Peyer's patch (tissue), 4 donors: ENCODE results near the gene EIF4A3.

Source experiments
- POLR2A ChIP-seq, 2 donors: fragments of 450-650 bp; IDR thresholded peaks; one replicate each; pipeline ENCODE4 v1.5.1; 2017; ENCODE audit warnings: antibody characterized with exemption in 2 of 2, mild to moderate bottlenecking in 2 of 2, moderate library complexity in 2 of 2
- TF ChIP-seq, protein P1 (sequence below), 6 experiments: fragments of 450-650 bp in 4 of 6; fragments of 200-600 bp in 2 of 6; sonication (generic) in 1 of 6; IDR thresholded peaks; one replicate each; pipeline ENCODE4 v1.5.1; 2017 to 2019; ENCODE audit warnings: antibody characterized with exemption in 6 of 6, mild to moderate bottlenecking in 3 of 6, moderate library complexity in 1 of 6

DNA sequence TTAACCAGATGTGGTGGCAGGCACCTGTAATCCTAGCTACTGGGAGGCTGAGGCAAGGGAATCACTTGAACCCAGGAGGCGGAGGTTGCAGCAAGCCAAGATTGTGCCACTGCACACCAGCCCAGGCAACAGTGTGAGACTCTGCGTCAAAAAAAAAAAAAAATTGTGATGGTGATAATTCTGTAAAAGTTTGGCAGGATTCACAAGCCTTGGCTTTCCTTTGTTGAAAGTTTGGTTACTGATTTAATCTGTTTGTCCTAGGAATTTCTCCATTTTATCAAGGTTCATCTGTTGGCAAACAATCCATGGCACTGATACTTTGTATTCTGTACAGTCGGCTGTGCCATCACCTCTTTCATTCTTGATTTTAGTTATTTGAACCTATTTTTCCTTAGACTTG lies 15.9 kb downstream of the EIF4A3 start:
- TF ChIP-seq, protein P1, sequence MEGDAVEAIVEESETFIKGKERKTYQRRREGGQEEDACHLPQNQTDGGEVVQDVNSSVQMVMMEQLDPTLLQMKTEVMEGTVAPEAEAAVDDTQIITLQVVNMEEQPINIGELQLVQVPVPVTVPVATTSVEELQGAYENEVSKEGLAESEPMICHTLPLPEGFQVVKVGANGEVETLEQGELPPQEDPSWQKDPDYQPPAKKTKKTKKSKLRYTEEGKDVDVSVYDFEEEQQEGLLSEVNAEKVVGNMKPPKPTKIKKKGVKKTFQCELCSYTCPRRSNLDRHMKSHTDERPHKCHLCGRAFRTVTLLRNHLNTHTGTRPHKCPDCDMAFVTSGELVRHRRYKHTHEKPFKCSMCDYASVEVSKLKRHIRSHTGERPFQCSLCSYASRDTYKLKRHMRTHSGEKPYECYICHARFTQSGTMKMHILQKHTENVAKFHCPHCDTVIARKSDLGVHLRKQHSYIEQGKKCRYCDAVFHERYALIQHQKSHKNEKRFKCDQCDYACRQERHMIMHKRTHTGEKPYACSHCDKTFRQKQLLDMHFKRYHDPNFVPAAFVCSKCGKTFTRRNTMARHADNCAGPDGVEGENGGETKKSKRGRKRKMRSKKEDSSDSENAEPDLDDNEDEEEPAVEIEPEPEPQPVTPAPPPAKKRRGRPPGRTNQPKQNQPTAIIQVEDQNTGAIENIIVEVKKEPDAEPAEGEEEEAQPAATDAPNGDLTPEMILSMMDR (IDR thresholded peaks at IDR 0.05) = no peak
- no peak for TF ChIP-seq POLR2A (IDR thresholded peaks at IDR 0.05)
